A549 (cell line): ENCODE data around the gene DNAJB13.

Source experiments
- CTCF ChIP-seq: fragments of >200 bp; sonication (Bioruptor Twin); formaldehyde crosslinking; IDR thresholded peaks from 3 replicates; pipeline ENCODE4 v1.5.1; 2016
- POLR2A ChIP-seq: IDR thresholded peaks from 2 replicates; pipeline ENCODE4 v1.6.1; 2012; ENCODE audit warnings: mild to moderate bottlenecking, low read length
- RCOR1 ChIP-seq: fragments of 150-350 bp; IDR thresholded peaks from 2 replicates; pipeline ENCODE4 v1.6.1; 2014; ENCODE audit warnings: antibody characterized with exemption, low read length, low read depth

GRCh38 chr11:73995247-73995646, 44.4 kb downstream of the DNAJB13 start:
- TF ChIP-seq CTCF (no peak), POLR2A (no peak), RCOR1 (no peak)
